ENCODE measurements around the gene B3GNT3.

B3GNT3 gene

GRCh38 chr19:17752865-17753639 lies 41.9 kb upstream of the B3GNT3 start:
- no peak overlapping the region for H3K27ac ChIP-seq
- TF ChIP-seq CTCF (IDR thresholded peaks at IDR 0.05) = no peak
- TF ChIP-seq ZFX (IDR thresholded peaks at IDR 0.05; ENCODE audit: borderline replicate concordance) = no peak

GRCh38 chr19:17753976-17754375 lies 41.0 kb upstream of the B3GNT3 start:
- no peak for TF ChIP-seq CTCF (IDR thresholded peaks at IDR 0.05)
- TF ChIP-seq ZFX (IDR thresholded peaks at IDR 0.05; ENCODE audit: borderline replicate concordance) = no peak
- no peak overlapping the region for H3K27ac ChIP-seq

- TF ChIP-seq ZFX (IDR thresholded peaks at IDR 0.05; ENCODE audit: borderline replicate concordance) (no peak), CTCF (IDR thresholded peaks at IDR 0.05) (no peak)
- H3K27ac ChIP-seq = no peak overlapping the region
Measured at GRCh38 chr19:17754634-17755442, 40.1 kb upstream of the B3GNT3 start.

GRCh38 chr19:17755443-17755890 lies 39.5 kb upstream of the B3GNT3 start:
- H3K27ac ChIP-seq = no peak overlapping the region
- no peak for TF ChIP-seq CTCF (IDR thresholded peaks at IDR 0.05)
- no peak for TF ChIP-seq ZFX (IDR thresholded peaks at IDR 0.05; ENCODE audit: borderline replicate concordance)

GRCh38 chr19:17755977-17756670 lies 38.8 kb upstream of the B3GNT3 start:
- H3K27ac ChIP-seq = no peak overlapping the region
- TF ChIP-seq ZFX (IDR thresholded peaks at IDR 0.05; ENCODE audit: borderline replicate concordance) (no peak), CTCF (IDR thresholded peaks at IDR 0.05) (no peak)

GRCh38 chr19:17757125-17757524 lies 37.8 kb upstream of the B3GNT3 start:
- H3K27ac ChIP-seq = no peak overlapping the region
- no peak for TF ChIP-seq ZFX (IDR thresholded peaks at IDR 0.05; ENCODE audit: borderline replicate concordance)
- TF ChIP-seq CTCF (IDR thresholded peaks at IDR 0.05) = no peak
